DMS53 treated with DMSO at 0.1 percent for 48 hours (cell line): ENCODE data around the gene PARVG.

Experiments
- DNase-seq: peaks from one replicate; lab custom pipeline; 2025; ENCODE audit not compliant: unreplicated experiment; lab: John Stamatoyannopoulos, UW

PARVG gene, protein sequence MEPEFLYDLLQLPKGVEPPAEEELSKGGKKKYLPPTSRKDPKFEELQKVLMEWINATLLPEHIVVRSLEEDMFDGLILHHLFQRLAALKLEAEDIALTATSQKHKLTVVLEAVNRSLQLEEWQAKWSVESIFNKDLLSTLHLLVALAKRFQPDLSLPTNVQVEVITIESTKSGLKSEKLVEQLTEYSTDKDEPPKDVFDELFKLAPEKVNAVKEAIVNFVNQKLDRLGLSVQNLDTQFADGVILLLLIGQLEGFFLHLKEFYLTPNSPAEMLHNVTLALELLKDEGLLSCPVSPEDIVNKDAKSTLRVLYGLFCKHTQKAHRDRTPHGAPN

DNA sequence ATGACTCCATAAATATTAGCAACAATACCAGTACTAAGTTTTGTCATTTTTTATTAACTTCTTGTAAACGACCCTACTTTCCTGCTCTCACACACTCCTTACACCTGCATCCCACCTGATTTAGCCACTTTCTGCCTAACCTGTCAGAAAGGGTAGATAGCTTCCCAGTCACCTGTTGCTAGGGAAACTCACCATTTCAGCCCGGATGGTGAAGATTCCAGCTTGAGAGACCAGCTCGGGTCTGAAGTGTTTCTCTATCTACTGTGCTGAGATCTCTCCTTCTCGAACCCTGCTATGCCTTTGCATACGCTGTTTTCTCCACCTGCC is at the start of gene PARVG:
TSS of gene PARVG (plus strand) at position 220 of the 327 bp plus-strand sequence. CDS start 2,405 bp downstream, outside the sequence.
- no peak for DNase-seq

DNA sequence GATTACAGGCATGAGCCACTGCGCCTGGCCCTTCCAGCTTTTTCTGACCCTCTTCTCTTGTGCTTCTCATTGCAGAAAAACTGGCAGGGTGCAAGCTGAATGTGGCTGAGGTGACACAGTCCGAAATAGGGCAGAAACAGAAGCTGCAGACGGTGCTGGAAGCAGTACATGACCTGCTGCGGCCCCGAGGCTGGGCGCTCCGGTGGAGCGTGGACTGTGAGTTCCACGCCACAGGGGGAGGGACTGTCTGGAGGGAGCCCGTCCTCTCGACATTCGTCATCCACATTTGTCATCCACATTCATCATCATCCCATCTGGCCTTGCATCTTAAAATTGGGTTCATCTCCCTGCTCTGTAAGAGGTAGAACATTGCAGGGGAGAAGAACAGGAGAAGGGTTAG is 49.3 kb upstream of the PARVG start:
- DNase-seq, result no peak

DNA sequence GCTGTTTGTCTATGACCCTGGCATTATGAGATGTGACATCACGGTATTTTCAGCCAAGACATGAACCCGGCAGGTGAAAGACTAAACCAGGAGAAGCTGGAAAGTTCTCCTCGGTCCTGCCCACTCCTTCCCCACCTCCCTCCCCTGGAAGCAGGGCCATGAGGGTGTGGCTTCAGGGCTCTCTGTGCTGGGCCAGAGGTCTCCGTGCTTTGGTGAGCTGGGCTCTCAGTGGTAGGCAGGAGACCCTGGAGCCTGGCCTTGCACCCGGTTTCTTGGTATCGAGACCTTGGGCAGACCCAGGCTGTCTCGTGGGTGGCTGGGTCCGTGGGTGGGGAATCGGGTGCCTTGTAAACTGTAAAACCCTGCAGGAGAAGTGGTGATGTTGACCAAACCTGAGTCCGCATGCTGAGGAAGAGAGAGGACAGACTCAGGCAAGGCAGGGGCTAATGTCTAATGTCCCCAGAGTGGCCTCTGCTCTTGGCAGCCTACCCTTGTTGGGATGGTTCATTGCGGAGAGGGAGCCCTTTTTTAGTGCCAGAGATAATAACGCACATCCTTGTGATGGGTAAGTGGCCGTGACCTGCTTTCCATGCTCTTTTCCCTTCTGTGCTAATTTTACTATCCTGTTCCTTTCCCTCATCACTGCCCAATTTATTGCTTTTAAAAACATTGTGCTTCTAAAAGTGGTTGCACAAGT is 48.6 kb upstream of the PARVG start:
- DNase-seq, result no peak

DNA sequence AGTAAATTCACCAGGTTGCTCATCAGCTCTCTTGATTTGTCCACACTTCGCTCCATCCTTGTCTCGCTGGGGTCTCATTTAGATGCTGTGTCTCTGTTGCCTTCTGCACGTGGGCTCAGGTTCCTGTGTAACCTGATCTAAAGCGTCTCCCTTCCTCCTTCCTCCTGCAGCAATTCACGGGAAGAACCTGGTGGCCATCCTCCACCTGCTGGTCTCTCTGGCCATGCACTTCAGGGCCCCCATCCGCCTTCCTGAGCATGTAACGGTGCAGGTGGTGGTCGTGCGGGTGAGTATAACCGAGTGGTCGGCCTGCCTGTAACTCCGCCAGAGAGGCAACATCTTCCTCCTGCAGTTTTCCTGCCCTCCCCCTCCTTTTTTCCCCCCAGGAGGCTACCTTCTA is 48.0 kb upstream of the PARVG start:
- no peak for DNase-seq

DNA sequence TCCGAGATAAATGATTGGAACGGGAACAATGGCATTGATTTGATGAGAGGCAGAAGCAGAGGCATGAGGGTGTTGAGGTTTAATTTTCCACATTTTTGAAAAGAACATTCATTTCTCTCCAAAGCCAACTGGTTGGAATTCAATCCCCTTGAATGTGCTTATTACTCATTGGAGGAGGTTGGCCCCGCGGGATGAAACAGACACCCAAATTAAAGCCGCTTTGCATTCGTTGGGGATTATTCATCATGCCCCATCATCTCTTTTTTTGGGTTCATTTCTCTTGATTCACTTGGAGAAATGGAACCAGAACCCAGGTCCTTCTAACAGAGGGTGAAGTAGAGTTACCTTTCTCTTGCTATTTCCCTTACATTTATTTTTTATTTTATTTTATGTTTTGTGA is 47.6 kb upstream of the PARVG start:
- no peak for DNase-seq

DNA sequence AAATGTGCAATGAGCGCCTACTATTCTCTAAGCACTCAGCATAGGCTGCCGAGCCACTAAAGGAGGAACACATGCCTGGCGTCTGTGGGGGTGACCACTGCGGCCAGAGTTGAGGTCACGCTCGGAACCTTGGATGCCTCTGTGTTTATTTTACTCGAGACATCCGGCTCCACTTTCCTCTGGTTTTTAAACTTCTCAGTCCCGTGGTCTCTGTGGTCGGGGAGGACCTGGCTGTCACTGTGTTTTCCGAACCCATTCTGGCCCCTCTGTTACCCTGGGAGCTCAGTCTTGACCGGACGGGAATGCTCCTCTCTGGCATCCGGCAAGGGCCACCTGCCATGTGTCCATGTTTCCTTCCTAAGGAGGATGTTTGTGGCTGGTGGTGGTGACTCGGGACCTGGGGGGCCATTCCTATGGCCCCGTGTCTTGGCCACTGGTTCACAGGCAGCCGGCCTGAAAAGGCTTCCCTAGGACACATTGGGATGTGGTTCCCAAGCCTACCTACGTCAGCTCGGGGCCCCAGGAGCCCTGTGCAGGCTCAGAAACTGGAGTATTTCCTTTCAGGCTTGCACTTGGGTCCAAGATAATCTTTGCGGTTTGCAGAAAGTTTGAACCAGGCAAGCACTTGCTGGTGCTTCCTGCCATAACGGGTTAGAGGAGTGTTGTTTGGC is 46.7 kb upstream of the PARVG start:
- no peak for DNase-seq

DNA sequence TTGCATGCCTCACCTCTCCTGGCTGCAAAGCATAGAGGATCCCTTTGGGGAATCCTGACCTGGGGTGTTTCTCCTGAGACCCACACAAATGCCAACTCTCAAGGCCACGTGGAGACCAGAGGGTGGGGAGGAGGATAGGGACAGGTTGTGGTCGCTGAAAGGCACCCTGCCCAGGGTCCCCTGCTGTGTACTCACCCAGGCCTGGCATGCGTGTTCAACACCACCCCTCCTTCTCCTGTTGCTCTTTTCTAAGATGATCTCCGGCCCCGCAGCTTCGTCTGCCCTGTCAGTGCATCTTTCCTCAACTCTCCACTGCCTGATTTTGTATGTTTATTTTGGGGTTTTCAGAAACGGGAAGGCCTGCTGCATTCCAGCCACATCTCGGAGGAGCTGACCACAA is 44.6 kb upstream of the PARVG start:
- DNase-seq, result no peak

DNA sequence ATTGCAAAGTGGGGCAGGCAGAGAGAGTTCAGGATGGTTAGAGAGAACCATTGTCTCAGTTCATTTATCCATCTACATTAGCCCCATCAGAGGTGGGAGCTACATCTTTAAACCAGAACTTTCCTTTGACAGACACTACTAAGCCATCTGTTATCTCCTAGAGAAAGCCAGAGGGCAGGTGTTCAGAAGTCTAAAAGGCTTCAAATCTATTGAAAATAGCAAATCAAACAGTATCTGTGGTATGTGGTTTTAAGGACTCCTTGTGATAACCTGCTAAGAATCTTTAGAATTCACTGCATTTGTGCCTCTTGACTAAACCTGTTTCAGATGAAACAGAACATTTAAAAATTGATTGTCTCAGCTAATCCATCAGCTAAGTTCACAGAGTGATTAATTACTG is 43.9 kb upstream of the PARVG start:
- no peak for DNase-seq

DNA sequence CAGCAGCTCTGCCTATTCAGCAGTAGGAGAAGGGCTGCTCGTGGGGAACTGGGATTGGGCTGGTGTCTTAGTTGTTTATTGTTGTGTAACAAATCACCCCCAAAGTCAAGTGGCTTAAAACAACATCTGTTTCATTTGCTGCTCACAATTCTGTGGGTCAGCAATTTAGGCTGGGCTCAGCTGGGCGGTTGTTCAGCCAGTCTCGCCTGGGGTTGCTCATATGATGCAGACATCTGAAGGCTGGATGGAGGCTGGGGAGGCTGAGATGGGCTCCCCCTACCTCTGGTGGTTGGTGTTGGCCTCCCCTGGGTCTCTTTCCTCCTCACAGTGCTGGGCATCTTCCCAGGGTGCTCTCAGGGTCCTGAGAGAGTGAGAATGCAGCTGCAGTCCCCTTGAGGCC is 43.3 kb upstream of the PARVG start:
- DNase-seq, result no peak

DNA sequence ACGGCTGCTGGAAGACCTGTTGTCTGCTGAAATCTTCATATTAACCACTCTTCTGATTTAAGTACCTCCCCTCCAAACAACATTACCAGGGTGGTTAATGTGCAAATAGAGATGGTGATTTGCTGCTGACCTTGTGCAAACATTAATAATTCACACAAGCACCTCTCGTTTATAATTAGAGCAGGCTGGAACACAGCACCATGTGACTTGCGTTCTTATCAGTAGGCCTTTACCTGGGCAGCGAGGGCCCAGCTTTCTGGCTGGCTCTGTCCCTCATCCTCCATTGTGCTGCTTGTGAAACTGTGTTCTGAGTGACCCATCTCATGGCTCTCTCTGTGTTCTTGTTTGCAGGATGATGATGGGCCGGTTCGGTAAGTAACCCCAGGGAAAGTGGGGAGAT is 41.0 kb upstream of the PARVG start:
- no peak for DNase-seq

DNA sequence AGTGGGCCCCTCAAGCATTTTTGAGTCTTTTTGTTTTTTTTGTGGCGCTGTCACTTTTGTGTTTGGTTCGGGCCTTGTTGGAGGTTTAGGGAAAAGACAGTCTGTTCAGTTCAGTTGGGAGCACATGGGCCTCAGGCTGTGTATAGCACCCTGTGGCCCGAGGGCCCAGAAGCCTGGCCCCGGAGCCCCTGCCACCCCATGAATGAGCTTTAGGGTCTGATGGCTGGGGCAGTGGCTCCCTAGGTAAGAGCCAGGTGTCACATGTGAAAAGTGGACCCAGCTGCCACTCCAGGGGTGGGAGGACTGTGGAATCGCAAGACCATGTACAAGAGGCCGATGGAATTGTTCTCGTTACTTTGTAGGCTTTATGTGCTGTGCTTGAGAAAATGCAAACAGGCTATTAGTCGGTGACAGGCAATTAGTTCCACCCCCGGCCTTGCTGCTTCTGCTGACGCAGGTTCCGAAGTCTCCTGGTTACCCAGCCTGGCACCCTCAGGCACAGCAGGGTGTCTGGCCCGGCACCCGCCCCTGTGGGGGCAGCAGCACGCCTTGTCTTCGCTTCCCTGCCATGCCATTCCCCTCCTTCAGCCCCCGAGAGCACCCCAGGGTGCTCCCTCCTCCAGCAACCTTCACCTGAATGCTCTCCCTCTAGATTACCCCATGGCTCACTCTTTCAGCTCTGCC is 38.2 kb upstream of the PARVG start:
- no peak for DNase-seq

DNA sequence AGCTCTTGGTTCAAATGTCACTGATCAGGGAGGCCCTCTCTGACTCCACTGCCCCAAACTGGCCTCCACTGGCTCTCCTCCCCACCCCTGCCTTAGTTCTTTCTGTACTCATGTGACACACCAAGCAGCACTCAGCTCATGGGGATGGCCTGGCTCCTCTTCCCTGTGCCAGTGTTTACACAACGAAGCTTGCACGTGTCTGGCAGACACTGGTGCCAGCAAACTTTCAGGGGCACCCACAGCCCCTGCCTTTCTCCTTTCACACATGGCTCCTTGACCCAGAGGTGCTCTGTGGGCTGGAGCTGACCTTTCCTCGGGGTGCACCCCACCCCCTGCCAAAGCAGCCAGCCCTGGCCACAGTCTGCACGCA is 37.6 kb upstream of the PARVG start:
- DNase-seq, result no peak

DNA sequence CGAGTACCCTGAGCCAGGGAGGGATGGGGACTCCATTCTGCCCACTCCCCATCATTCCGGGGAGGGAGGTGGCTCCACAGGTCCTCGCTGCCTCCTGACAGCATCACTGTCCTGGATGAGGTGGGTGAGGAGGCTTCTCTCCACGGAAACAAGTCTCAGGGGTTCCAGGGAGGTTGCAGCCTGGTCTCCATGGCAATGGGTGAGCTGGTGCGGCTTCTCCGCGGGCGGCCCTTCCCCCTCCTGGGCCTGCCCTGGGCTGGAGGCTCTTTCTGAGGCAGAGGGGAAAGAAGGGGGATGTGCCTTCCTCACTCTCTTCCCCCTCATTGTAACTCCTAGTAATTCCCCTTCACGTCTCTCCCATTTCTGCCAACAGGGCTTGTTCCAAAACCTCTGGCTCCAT is 37.1 kb upstream of the PARVG start:
- DNase-seq, result no peak

DNA sequence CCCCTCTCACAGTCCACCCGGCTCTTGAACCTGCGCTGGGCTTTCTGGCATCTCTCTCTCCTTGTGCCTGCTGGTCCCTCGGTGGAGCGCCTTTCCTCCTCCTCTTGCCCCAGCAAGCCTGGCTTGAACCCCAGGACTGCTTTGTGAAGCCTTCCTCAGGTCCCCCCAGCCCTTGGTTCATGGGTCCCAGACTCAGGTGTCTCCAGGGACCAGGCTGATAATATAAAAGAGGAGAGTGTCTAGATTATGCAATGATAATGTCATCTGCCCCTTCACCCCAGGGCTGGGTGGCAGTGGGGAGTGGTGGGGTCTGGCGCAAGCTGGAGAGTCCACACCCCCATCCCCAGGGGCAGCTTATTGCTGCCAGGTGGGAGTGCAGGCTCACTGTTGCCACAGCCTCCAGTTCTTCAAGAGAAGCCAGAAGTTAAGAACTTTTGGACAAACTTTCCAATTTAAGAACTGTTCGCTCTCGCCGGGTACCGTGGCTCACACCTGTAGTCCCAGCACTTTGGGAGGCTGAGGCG is 36.6 kb upstream of the PARVG start:
- DNase-seq, result no peak

DNA sequence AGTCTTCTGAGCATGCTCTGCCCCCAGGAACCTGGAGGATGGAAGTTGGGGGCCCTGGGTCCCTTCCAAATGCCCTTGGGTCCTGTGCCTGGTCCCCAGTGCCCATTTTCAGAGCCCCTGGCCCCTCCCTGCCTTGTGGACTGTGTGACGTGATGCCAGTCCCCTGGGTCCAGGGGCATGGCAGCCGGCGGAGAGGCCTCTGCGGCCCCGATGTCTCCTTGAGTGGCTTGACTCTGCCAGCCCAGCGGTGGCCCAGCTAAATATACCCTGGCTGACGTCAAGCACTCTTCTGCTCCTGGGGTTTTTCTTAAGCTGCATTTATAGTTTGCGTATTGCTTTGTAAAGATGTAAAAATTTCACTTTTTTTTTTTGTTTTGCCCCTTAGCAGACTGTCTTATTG is 35.2 kb upstream of the PARVG start:
- no peak for DNase-seq

DNA sequence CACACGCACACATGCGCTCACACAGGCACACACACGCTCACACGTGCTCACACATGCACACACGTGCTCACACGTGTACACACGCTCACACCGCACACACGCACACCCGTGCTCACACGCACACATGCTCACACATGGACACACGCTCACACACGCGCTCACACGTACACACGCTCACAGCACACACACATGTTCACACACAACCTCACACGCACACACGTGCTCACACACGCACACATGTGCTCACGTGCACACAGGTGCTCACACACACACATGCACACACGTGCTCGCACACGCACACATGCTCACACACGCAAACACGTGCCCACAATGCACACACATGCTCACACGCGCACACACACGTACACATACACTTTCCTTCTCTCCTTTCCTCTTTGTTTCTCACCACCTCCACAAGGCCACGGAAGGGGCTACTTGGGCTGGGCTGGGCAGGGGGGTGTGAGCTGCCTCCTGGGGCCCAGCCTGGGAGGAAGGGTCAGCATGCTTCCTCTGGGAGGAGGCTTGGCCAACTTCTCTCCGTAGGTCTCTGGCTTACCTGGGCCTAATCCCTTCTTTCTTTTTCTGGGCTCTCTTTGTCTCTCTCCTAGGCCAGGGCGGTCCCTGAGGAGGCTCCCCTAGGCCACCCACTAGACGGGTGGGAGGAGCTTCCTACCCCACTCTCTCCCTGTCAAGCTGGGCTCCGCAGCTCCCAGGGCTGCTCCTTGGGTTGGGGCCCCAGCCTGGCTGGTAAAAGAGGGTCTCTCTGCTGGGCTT is 34.5 kb upstream of the PARVG start:
- DNase-seq, result no peak

DNA sequence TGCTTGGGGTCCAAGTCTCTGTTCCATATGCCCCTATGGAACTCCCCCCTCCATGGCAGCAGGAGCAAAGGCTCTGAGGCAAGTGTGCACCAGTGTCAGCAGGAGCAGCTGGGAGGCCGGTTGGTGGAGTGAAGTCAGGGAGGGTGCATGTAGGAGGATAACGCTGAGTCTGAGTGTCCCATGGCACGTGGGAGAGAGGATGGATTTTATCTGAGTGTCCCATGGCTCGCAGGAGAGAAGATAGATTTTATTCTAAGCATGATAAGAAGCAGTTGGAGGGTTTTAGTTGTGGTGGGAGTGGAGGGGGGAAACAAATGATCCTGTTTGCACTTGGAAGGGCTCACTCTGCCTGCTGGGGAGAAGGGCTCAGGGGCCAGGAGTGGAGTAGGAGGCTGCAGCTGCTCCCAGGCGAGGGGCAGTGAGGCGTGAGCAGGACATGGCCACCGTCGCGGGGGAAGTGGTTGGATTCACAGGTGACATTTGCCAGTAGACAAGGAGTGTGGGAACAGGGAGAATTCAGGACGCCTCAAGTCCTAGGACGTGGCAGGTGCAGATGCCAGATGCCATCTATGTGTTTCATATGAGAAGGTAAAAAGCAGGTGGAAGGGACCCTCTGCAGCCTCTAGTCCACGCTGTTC is 33.6 kb upstream of the PARVG start:
- DNase-seq, result no peak

DNA sequence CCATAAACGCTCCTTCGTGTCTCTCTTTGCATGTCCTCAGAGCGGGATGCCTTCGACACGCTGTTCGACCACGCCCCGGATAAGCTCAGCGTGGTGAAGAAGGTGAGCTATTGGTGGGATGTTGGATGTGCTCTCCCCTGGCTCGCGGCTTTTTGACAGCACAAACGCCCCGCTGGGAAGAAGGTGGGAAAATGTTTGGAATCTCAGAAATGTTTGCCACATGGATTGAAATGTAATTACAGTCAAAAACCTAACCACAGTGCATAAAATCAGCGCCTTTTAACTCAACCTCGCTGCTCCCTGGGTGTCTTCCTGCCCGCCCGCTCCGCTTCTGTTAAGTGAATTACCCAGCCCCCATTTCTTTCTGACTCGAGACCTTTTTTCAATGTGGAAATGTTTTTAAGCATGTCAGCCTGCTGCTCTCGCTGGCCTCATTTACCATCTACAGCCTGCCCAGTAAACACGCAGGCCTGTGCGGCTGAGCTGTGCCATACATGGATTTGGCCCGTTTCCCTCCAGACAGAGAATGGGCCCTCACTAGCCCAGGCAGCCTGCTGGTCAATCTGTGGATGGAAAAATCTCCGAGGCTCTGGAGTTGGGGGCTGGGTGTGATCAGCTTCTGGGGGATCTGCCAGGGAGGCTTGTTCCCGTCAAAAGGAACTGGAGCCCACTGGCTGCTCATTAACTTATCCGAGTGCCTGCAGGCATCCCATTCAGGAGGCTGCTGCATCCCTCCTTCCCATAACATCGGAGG is 32.7 kb upstream of the PARVG start:
- DNase-seq, result no peak

DNA sequence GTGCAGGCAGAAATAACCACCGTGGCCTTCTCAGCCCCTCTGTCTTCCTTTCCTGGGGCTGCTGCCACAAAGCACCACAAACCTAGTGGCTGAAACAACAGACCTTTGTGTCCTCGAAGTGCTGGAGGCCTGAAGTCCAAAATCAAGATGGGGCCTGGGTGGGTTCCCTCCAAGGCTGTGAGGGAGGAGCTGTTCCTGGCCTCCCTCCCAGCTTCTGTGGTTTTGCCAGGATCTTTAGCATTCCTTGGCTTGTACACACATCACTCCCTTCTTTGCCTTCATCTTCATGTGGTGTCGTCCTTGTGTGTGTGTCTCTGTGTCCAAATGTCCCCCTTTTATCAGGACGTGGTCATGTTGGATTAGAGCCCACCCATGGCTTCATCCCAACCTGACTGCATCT is 29.0 kb upstream of the PARVG start:
- no peak for DNase-seq

DNA sequence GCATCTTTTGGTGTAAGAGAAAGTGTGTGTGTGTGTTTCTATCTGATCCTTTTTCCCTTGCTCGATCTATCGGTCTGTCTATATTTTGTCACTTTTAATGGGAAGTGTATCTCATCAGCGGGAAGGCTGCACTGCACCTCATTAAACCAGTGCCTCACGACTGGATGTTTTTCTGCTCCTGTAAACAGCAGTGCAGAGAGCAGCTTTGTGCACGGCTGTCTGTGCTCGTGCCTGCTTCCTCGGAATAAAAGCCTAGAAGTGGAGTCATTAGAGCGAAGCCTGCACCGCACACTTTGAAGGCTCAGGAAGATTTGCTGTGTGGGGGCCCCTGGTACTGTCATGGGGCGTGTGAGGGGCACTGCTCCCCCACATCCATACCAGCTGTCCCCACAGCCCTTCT is 27.0 kb upstream of the PARVG start:
- DNase-seq, result no peak
